Measurements from ENCODE around the gene SOX6. TPM values are rescaled to one million over a fixed set of nuclear protein-coding genes. Genes with fewer than 3 reads are reported as not detected.

SOX6 gene
- total and polyA plus RNA-seq, 2 donors (not counting 3 experiments of a cell fraction or from before 2014, with no cell fraction given): 0.14 to 3.7 TPM

GRCh38 chr11:16385099-16385498 lies 28.8 kb upstream of the SOX6 start:
- no TSS peak for BruUV-seq (replicated peaks)
- intact Hi-C loops (cut with micrococcal nuclease) (no loop called here), dilution Hi-C loops (cut with MboI; ENCODE audit: extremely low pct_ligation_motif_present, low sequenced_read_pairs) (no loop called here)
- H3K9me1 ChIP-seq (replicated peaks; ENCODE audit: control insufficient read depth, extremely low read depth, insufficient read depth, low read length): no peaks in the 10 kb centered on the region
- ChIA-PET POLR2A (no interaction called here), CTCF (no interaction called here)
- no peak overlapping the region for H3K4me2 ChIP-seq (ENCODE audit: insufficient read depth, low read length)
- no peak overlapping the region for H3K4me3 ChIP-seq (replicated peaks in 1 of 3; ENCODE audit: insufficient read depth in 1 of 3, low read depth in 1 of 3, low read length in 3 of 3)
- FAIRE-seq (no peak), DNase-seq (ENCODE audit: low read depth, low spot score) (no peak)
- no peaks in the 10 kb centered on the region for H3K36me3 ChIP-seq (ENCODE audit: control insufficient read depth in 2 of 2, extremely low read depth in 1 of 2, insufficient read depth in 2 of 2, low read length in 2 of 2)
- H3K9me3 ChIP-seq (replicated peaks; ENCODE audit: control insufficient read depth, insufficient read depth, low read length): no peaks in the 10 kb centered on the region
- H2AFZ ChIP-seq (ENCODE audit: low read depth, low read length): no peak overlapping the region
- no peaks in the 10 kb centered on the region for H3K79me2 ChIP-seq (ENCODE audit: control insufficient read depth, insufficient read depth, low read length)
- H3K9ac ChIP-seq (replicated peaks; ENCODE audit: extremely low read depth, insufficient read depth, low read length): no peak overlapping the region
- no peaks in the 10 kb centered on the region for H3K27me3 ChIP-seq (ENCODE audit: control insufficient read depth in 2 of 2, insufficient read depth in 2 of 2, low read length in 2 of 2)
- no peaks in the 10 kb centered on the region for H4K20me1 ChIP-seq (replicated peaks; ENCODE audit: control insufficient read depth, extremely low read depth, insufficient read depth, low read length)
- no peak for TF ChIP-seq GATA2 (IDR thresholded peaks at IDR 0.05; ENCODE audit: insufficient read depth, insufficient read length, low read depth, low read length)
- no peak for TF ChIP-seq JUN (IDR thresholded peaks at IDR 0.05; ENCODE audit: borderline replicate concordance, insufficient read depth, insufficient read length, low read depth)
- TF ChIP-seq FOS (IDR thresholded peaks at IDR 0.05; ENCODE audit: borderline replicate concordance, insufficient read depth, low read length): no peak
- TF ChIP-seq EZH2 (IDR thresholded peaks at IDR 0.05; ENCODE audit: borderline replicate concordance, low read depth, low read length, severe bottlenecking): no peak
- TF ChIP-seq, protein P1, sequence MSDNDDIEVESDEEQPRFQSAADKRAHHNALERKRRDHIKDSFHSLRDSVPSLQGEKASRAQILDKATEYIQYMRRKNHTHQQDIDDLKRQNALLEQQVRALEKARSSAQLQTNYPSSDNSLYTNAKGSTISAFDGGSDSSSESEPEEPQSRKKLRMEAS (IDR thresholded peaks at IDR 0.05; ENCODE audit: insufficient read depth, insufficient read length): no peak
- TF ChIP-seq MYC (IDR thresholded peaks at IDR 0.05; ENCODE audit: low read depth, low read length): no peak
- no peak for TF ChIP-seq POLR2AphosphoS5 (IDR thresholded peaks at IDR 0.05; ENCODE audit: insufficient read depth, low read depth, low read length)
- TF ChIP-seq POLR2A (IDR thresholded peaks at IDR 0.05; ENCODE audit: low read depth, low read length): no peak
- no peak for TF ChIP-seq CTCF (IDR thresholded peaks at IDR 0.05; ENCODE audit: extremely low read depth in 1 of 2, insufficient read depth in 1 of 2, low read depth in 1 of 2, low read length in 2 of 2)
- no peak overlapping the region for H3K27ac ChIP-seq (ENCODE audit: insufficient read depth, low read depth, low read length)
- H3K4me1 ChIP-seq (ENCODE audit: control insufficient read depth, extremely low read depth, insufficient read depth, low read length): no peaks in the 10 kb centered on the region
